HG03432 (cell line): ENCODE data around the gene RNF182.

ENCODE experiments used
- ATAC-seq: cut with Tn5 transposase; IDR thresholded peaks from one replicate; pipeline ENCODE4 v1.9.1; 2021; ENCODE audit warnings: mild to moderate bottlenecking, moderate library complexity; ENCODE audit not compliant: unreplicated experiment

Gene RNF182

DNA sequence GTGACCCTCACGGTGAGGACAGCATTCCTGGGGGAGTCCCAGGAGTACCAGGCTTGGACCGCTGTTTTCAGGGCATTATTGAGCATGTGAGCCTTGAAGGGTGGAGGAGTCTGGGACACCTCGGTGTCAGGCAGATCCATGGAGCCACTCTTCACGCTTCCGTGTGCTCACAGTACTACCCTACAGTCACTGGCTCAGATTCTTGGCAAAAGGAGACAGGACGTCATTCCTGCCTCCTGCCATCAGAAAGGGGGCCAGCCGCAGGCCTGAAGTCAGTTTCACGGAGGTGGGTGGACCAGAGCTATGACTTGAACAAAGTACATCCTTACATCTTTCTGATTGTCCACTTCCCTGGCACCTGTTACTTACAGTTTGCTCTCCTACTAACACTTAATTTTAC is 103.9 kb downstream of the RNF182 start:
- no peak for ATAC-seq

- no peak for ATAC-seq
Measured at GRCh38 chr6:14029605-14030004, 104.9 kb downstream of the RNF182 start.
